Left lung (tissue), 10 donors: Measurements from ENCODE around the gene ADM2. TPM values are rescaled to one million over a fixed set of nuclear protein-coding genes. Genes with fewer than 3 reads are reported as not detected.
A peak's percentile ranks its signal among the peaks of the same experiment; 100 is the strongest.

ENCODE experiments used
- ATAC-seq: fragments of 200-7000 bp; cut with Tn5 transposase; one replicate; pipeline ENCODE4 v1.9.1; 2020; ENCODE audit warnings: moderate library complexity
- DNase-seq, 4 donors: peaks; one replicate each; pipeline ENCODE4 v3.0.0-alpha.2; 2013 to 2020
- H3K27ac ChIP-seq, 2 donors: fragments of 200-600 bp; sonication (generic) in 1 of 2; one replicate each; pipeline versions ENCODE4 v1.5.0 to v1.8.0; 2020 to 2021
- H3K27me3 ChIP-seq, 2 donors: fragments of 200-600 bp; sonication (generic) in 1 of 2; one replicate each; pipeline versions ENCODE4 v1.5.0 to v1.8.0; 2020 to 2021
- H3K36me3 ChIP-seq, 2 donors: fragments of 200-600 bp; sonication (generic) in 1 of 2; one replicate each; pipeline versions ENCODE4 v1.5.0 to v1.8.0; 2020 to 2021
- H3K4me1 ChIP-seq, 2 donors: fragments of 200-600 bp; one replicate each; pipeline ENCODE4 v1.8.0; 2021
- H3K4me3 ChIP-seq, 2 donors: fragments of 200-600 bp; sonication (generic) in 1 of 2; one replicate each; pipeline versions ENCODE4 v1.5.0 to v1.8.0; 2020 to 2021; ENCODE audit warnings: mild to moderate bottlenecking in 1 of 2
- H3K9me3 ChIP-seq, 2 donors: fragments of 200-600 bp; sonication (generic) in 1 of 2; one replicate each; pipeline versions ENCODE4 v1.5.0 to v1.8.0; 2020 to 2021
- intact Hi-C, 2 donors: fragments of 100-400 bp; cut with DNase I; formaldehyde crosslinking; loops; one replicate each; pipeline versions ENCODE4 v1.11.2 to v1.14.2; 2022
- polyA plus RNA-seq, 6 donors: library from polyadenylated mRNA; unstranded; fragments of 120-200 nt; gene quantifications; one replicate each; pipeline ENCODE4 v1.2.1, GENCODE V29; 2013; ENCODE audit not compliant: insufficient read length in 6 of 6
- total RNA-seq, 2 donors: library from RNA; stranded (reverse); fragmentation: NEBNext Ultra II Directional; extraction: Animal tissue kit (Norgen Biotek cat#: 25700); gene quantifications; one replicate each; pipeline ENCODE4 v1.2.1, GENCODE V29; 2021
- TF ChIP-seq, protein P1 (sequence below), 2 donors: fragments of 200-600 bp; sonication (generic) in 1 of 2; IDR thresholded peaks; one replicate each; pipeline versions ENCODE4 v1.5.0 to v1.8.0; 2021; ENCODE audit warnings: antibody characterized with exemption in 2 of 2
- donor health status: DM: no; HTN: yes; CAD: no.
- donor health status: DM: no; HTN: no; CAD: no.

ADM2 gene
- total and polyA plus RNA-seq, 8 donors: 0.29 to 3.5 (median 0.65) TPM

DNA sequence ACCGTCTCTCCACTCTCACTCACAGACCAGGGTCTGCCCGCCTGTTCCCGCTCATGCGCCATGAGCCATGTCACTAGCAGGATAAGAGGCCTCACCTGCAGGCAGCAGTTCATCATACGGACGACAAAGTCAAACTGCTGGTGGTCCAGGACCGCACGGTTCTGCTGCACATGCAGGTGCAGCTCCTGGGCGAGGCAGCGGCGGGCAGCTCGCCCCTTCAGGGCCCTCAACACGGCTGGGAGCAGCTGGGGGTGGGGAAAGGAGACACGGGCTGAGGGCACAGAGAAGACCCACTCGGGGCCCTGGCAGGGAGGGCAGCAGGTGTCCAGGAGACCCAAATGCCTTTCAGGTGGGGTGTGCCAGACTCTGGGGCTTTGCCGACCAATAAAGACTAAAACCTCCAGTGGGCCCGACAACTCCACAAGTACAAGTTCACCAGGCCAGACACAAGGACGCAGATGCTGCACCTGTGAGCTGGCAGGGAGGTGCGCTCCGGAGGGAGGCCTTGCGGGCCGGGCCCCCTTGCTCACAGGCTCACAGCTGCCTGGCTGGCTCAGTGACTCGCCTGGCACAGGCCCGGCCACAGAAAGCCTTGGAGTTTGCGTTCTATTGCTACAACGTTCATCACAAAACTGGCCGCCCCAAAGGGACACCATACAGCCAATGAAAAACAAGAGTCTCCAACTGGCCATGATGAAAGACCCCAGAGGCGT lies 18.0 kb upstream of the ADM2 start:
- H3K27ac ChIP-seq: no peak overlapping the region
- H3K4me1 ChIP-seq: no peaks in the 10 kb centered on the region
- no peaks in the 10 kb centered on the region for H3K27me3 ChIP-seq
- H3K4me3 ChIP-seq: no peak overlapping the region
- intact Hi-C loops: no loop called here
- no peak for ATAC-seq
- no peaks in the 10 kb centered on the region for H3K9me3 ChIP-seq
- peaks cover 0 to 100% of the 10 kb centered on the region in 2 donors for H3K36me3 ChIP-seq
- TF ChIP-seq, protein P1, sequence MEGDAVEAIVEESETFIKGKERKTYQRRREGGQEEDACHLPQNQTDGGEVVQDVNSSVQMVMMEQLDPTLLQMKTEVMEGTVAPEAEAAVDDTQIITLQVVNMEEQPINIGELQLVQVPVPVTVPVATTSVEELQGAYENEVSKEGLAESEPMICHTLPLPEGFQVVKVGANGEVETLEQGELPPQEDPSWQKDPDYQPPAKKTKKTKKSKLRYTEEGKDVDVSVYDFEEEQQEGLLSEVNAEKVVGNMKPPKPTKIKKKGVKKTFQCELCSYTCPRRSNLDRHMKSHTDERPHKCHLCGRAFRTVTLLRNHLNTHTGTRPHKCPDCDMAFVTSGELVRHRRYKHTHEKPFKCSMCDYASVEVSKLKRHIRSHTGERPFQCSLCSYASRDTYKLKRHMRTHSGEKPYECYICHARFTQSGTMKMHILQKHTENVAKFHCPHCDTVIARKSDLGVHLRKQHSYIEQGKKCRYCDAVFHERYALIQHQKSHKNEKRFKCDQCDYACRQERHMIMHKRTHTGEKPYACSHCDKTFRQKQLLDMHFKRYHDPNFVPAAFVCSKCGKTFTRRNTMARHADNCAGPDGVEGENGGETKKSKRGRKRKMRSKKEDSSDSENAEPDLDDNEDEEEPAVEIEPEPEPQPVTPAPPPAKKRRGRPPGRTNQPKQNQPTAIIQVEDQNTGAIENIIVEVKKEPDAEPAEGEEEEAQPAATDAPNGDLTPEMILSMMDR (IDR thresholded peaks at IDR 0.05): no peak
- no peak for DNase-seq

DNA sequence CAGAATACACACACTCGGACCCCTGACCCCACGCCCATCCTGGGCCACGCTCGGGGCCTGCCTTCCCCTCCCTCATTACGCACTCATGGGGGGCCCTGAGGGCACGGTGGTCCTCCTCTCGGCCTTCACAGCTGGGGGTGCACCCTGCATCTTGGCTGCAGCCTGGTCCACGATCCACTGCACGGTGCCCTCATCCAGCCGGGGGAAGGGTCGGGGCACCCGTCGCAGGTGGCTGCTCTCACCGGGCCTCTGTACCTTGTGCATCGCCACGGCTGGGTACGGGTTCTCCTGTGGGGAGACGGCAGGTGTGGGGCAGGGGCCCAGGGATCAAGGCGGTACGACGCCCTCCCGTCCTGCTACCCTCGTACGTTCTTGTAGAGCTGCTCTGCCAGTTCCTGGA lies 16.9 kb upstream of the ADM2 start:
- TF ChIP-seq, protein P1 (IDR thresholded peaks at IDR 0.05): no peak
- H3K27me3 ChIP-seq: no peaks in the 10 kb centered on the region
- ATAC-seq (no peak), DNase-seq (no peak)
- H3K27ac ChIP-seq: no peak overlapping the region
- peaks cover 0 to 89% of the 10 kb centered on the region in 2 donors for H3K36me3 ChIP-seq
- H3K9me3 ChIP-seq: no peaks in the 10 kb centered on the region
- intact Hi-C loops: no loop called here
- no peak overlapping the region for H3K4me3 ChIP-seq
- H3K4me1 ChIP-seq: peaks cover 0 to 4% of the 10 kb centered on the region in 2 donors

DNA sequence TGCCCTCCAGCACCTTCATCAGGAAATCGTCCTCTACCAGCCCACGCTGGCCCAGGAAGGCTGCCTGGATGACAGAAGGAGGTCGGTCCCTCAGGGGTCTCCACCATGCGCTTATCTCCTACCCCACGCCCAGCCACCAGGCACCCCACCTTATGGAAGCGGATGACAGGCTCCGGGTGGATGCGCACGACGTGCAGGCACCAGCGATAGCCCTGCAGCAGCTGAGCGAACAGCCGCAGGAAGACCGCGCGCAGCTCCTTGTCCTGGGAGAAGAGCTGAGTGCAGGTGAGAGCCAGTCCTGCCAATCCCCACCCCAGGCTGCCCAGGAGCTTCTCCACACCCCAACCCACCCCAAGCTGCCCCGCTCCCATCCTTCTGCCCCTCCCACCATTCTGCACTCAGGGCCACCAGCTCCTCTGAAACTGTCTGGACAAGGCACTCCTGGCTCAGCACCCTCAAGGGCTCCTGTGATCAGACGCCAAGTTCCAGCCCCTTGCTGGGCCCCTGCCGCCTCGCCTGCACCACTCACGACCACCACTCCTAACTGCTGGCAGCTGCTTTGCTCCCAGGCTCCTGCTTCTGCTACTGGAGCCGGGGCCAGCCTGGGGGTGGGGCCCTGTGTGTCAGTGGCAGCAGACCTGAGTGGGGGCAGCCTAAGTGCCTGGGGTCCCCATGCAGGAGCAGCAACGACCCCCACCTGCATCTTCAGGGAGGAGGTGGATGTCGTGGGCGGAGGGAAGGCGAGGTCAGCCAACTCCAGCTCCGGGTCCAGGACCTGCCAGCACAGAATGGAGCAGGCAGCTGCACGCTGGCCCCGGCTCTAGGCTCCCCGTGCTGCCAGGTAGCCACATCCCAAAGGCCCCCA lies 16.0 kb upstream of the ADM2 start:
- no peaks in the 10 kb centered on the region for H3K27me3 ChIP-seq
- H3K4me1 ChIP-seq: peaks cover 4 to 13% of the 10 kb centered on the region in 2 donors
- H3K4me3 ChIP-seq: no peak overlapping the region
- intact Hi-C loops: no loop called here
- no peak for ATAC-seq
- H3K9me3 ChIP-seq: no peaks in the 10 kb centered on the region
- no peak overlapping the region for H3K27ac ChIP-seq
- TF ChIP-seq, protein P1 (IDR thresholded peaks at IDR 0.05): no peak
- peak in 1 of 4 donors; percentile 64 for DNase-seq
- peaks cover 0 to 80% of the 10 kb centered on the region in 2 donors for H3K36me3 ChIP-seq

DNA sequence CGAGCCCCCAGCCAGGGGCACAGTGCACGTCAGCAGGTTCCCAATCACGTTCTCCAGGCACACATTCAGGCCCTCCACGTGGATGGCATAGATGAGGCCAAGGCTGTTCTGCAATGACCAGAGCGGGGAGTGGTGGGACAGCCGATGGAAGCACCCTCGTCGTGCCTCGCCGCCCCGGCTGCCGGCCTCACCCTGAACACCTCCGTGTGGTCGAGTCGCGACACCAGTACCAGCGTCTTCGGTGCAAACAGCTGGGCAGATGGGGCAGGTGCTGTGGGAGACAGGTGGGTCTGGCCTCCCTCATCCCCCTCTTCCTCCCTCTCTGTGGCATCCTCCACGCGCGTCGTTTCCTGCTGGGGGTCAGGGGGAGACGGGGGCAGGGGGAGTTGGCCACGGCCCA lies 14.0 kb upstream of the ADM2 start:
- Histone ChIP-seq H3K4me3 (no peak overlapping the region), H3K27ac (no peak overlapping the region), H3K36me3 (peaks cover 0 to 60% of the 10 kb centered on the region in 2 donors), H3K9me3 (no peaks in the 10 kb centered on the region), H3K4me1 (peaks cover 16 to 33% of the 10 kb centered on the region in 2 donors), H3K27me3 (no peaks in the 10 kb centered on the region)
- DNase-seq: peak in 1 of 4 donors; percentile 68
- intact Hi-C loops: no loop called here
- TF ChIP-seq, protein P1 (IDR thresholded peaks at IDR 0.05): no peak
- ATAC-seq: no peak
